EH (cell line): ENCODE measurements around the gene HSPD1.
"Not testable (repeated sequence)": the region's sequence is repeated elsewhere in the genome, so short reads cannot be mapped to it uniquely, and the experiment has no call there.

Source experiments
- DNase-seq: peaks from one replicate; pipeline ENCODE4 v3.0.0-alpha.2; 2015; ENCODE audit warnings: low read depth

HSPD1 gene

DNA sequence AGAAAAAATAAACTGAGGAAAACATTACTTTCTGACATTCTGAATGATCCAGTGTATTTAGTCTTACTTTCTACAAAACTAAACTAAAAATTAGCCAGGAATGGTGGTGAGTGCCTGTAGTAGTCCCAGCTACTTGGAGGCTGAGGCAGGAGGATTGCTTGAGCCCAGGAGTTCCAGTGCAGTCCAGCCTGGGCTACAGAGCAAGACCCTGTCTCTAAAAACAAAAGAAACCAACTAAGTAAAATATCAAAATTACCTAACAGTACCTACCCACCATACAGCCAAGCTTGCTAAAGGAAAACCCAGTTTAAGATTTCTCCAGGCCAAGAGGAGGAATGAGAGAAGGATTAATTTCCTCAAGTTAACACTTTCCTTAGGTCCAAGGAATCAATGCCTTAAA is 2.9 kb downstream of the HSPD1 start:
- no peak for DNase-seq

DNA sequence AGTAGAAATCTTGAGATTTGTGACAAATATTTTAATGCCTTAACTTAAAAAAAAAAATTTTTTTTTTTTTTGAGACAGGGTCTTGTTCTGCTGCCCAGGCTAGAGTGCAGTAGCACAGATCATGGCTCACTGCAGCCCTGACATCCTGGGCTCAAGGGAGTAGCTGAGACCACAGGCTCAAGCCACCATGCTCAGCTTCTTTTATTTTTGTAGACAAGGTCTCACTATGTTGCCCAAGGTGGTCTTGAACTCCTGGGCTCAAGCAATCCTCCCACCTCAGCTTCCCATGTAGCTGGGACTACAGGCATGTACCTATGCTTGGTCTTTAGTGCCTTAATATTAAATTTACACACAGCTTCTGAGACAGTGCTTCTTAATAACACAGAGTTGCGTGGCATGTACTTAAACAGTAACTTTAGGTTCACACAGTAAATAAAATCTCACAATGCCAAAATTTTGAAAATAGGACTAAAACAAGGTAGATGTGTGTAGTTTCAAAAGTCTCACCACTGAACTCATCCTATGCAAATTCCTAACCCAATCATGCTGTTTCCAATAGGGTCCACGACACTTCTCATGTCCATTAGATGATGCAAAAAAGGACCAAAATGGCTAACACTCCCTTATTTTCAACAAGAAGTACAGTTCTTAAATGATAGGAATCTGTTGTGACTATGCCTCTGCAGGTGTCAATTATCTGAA is 4.1 kb downstream of the HSPD1 start:
- DNase-seq, result no peak

DNA sequence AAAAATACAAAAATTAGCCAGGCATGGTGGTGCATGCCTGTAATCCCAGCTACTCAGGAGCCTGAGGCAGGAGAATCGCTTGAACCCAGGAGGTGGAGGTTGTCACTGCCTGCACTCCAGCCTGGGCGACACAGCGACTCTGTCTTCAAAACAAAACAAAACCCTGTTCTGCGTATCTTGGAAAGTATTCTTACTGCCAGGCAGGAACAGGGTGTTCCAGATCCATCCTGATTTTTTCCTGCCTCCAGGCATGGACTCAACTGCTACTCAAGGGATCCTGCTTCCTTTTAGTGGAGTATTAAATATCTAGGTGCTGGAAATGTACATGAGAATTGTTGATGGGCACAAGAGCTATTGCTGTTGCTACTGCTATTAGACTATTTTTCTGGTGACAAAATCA is 12.3 kb downstream of the HSPD1 start:
- DNase-seq, result no peak

DNA sequence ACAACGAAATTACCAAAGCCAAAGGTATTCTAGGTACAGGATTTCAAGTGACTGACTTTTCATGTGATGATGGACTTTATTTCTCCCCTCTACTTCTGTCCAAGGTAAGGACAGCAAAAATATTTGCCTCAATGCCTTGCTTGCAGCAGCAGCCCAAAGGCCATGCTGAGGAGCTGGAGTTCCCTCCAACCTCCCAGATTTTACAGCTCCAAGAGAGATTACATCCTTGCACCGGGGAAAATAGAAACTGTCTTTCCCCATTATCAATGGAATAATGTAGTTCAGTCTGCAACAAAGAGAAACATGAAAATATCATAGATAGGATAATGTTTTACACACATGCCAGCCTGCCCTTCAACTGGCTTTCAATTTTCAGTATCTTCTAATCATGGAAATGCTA is 13.5 kb downstream of the HSPD1 start:
- no peak for DNase-seq

DNA sequence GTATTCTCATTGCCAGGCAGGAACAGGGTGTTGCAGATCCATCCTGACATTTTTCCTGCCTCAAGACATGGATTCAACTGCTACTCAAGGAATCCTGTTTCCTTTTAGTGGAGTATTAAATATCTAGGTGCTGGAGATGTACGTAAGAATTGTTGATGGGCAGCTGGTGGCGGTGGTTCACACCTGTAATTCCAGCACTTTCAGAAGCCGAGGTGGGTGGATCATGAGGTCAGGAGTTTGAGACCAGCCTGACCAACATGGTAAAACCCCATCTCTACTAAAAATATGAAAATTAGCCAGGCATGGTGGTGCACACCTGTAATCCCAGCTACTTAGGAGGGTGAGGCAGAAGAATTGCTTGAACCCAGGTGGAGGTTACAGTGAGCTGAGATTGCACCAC is 15.4 kb downstream of the HSPD1 start:
- not testable (repeated sequence) for DNase-seq

DNA sequence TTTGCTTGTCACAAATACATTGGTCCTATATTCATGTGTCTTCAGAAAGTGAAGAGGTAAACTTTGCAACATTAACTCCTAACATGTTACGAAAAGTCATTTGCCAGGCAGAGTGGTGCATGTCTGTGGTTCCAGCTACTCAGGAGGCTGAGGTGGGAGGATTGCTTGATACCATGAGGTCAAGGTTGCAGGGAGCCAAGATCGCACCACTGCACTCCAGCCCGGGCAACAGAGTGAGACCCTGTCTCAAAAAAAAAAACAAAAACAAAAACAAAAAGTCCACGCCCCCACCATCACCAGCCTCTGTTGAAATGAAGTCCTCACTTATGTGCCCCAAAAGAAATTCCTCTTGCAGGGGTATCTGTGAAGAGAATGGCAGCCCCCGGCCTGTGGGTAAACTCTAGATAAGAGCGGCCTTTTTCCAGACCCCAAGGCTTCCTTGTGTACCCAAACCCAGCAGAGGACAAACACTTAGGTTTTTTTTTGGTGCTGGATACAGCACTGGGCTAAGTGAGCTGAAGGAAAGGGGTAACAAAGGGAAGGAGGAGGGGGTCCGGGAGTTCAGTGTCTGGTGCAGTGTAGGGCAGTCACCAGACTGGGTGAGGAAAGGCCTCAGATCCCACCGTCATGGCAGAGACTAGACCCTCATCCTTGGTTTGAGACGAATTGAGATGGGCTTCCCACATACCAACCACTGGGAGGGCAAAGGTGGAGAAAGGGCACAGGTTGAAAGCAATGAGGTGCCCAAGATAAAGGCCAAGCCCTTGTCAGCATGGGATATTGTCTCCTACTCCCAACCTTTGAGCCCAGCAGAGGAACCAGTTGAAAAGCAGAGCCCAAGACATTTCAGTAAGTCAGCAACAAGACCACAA is 19.2 kb downstream of the HSPD1 start:
- DNase-seq, result no peak

DNA sequence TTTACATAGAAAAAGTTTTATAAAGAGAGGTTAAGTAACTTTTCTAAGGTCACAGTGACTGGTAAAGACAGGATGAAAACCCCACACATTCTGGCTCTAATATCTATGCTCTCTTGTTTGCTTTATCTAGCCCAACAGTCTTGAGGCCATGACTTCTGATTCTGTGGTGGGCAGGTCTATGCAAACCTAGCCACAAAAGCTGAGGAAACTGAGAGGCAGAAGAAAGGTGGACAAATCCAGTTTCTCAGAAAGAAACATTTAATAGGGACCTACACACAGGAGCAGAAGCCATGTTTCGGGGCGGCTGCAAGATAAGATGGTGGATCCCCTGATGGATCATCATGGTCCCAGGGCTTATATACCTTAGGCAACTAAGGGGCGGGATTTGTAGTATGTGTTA is 21.8 kb downstream of the HSPD1 start:
- no peak for DNase-seq

DNA sequence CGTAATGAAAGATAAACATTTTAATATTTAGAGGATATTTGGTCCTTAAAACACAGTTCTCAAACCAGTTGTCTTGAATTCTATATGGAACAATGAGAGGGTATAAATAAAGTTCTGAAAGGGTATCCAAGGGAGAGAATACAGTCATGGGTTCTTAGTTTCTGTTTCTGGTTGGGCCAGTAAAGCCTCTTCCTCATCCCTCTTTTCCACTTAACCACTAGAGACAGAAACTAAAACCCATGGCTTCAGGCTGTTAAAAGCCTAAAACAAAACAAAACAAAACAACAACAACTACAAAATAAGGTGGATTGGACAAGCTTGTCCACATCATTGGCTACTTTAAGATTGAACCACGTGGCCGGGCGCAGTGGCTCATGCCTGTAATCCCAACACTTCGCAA is 27.5 kb downstream of the HSPD1 start:
- no peak for DNase-seq

DNA sequence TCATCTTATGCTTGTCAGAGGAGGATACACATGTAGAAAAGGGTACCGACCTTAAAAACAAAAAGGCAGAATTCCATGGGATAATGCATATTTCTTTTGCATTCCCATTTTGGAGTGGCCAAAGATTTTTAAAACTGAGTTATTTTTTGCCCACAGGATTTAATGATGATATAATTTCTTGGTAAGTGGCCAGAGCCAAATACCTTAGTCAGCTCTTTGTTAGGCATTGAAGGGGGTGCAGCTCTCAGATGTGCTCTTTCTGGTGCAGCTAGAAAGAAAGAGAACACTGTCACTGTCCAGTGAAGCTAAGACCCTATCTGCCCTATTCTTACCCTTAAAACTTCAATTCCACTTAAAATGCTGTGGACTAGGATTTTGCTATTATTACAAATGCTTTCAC is 35.5 kb downstream of the HSPD1 start:
- DNase-seq, result peak; percentile 27

DNA sequence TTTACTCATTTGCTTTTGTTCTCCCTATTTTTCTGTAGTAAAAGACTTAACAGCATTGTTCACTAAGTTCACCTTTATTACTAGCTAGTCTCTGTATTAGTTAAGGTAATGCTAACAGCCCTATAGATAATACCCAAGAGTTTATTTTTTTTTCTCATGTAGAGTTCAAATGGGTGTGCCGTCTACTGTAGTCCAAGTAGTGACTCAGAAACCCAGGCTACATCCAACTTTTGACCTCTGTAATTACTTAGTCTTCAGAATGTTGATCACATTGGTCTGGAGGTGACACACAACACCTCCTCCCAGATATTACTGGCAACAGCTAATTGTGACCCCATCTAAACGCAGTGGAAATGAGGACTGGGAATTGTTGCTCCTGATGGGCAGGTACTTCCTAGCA is 38.6 kb downstream of the HSPD1 start:
- peak; percentile 11 for DNase-seq

DNA sequence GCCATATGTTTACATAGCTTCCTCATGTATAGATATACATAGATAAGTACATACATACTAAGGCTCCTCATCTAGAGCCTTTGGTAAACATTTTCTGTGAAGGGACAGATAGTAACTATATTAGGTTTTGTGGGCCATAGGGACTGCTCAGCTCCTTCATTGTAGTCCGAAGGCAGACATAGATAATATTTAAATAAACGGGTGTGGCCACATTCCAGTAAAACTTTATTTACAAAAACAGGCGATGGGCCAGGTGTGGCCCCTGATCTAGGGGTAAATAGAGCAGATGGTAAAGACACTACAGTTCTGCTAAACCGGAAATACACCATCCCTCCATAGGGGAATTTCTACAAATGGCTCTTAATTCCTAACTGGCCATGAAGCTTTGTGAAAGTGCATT is 39.0 kb downstream of the HSPD1 start:
- DNase-seq, result no peak

DNA sequence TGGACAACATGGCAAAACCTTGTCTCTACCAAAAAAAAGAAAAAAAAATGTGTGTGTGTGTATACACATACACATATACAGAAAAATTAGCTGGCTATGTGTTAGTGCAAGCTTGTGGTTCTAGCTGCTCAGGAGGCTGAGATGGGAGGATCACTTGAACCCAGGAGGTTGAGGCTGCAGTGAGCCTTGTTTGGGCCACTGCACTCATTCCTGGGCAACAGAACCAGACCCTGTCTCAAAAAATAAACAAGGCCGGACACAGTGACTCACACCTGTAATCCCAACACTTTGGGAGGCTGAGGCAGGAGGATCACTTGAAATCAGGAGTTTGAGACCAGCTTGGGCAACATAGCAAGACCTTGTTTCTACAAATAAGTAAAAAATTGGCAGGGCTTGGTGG is 44.2 kb downstream of the HSPD1 start:
- no peak for DNase-seq

DNA sequence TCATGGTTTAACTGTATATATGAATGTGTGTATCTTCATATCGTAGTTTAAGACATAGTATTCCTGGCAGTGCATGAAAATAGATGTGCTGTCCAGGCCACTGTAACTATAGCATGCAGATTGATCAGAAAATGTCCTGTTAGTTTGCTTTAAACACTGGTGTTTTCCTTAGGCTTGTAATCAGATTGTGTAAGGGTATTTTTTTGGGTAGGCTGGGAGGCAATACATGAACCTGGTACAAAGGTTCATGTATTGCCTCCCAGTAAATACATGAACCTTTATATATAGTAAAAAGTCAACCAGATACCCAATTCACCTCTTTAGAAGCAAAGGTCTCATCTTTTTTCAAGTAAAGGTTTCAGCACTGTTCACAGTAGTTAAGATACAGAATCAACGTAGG is 44.7 kb downstream of the HSPD1 start:
- no peak for DNase-seq

DNA sequence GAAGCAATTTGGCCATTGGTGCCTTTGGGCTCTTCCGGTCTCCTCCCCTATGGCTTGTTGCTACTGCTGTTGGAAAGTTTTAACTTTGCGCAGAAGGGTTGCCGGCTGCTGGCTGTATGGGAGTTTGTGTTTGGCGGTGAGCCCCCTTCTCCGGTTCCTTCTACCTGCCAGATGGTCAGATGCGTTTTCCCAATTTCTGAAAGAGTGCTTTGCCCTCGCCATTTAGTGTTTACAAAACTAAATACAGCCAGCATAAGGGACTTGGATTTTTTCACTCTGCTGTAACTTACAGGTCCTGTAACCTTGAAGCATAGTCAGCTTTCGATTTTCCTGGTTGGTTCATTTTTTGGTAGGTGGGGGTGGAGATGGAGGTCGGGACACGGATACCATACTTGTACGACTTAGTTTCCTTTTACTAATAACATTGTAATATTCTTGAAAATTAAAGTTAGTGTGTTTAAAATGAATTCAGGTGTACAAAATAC is 45.7 kb downstream of the HSPD1 start:
- peak; percentile 97 for DNase-seq

DNA sequence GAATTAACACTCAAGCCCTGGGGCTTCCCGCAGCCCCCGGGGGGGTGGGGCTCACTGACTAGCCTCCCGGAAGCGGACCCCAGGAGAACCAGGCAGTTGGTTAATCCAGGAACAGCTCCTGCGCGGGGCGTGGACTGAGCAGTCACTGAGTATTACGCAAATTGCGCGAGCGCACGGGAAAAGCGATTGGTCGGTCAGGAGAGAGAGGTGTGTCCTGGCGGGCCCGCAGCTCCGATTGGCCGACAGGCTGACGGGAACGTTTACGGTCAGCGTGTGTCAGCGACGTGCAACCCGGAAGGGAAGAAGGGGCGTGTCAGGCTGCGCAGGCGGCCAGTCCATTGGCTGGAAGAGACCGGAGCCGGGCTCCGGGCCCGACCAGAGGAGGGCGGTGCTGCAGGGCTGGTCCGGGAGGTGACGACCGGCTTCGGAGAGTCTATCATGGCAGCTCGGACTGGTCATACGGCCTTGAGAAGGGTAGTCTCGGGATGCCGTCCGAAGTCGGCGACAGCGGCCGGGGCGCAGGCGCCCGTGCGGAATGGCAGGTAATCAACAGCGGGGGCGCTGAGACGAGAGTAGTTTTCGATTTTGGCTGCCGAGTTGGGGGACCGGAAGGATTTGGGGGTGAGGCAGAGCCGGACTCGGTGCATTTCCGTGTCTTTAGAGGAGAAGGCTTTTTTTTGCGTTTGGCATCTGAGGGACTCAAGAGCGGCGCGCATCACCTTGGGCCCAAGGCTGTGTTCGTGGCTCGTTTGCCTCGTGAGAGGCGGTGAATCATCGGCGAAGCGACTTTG is 46.3 kb downstream of the HSPD1 start, which contains the start of gene COQ10B:
COQ10B (plus strand) TSS at position 430 of the 791 bp plus-strand sequence; CDS start at position 439, 9 bp downstream.
- peak; percentile 100 for DNase-seq

DNA sequence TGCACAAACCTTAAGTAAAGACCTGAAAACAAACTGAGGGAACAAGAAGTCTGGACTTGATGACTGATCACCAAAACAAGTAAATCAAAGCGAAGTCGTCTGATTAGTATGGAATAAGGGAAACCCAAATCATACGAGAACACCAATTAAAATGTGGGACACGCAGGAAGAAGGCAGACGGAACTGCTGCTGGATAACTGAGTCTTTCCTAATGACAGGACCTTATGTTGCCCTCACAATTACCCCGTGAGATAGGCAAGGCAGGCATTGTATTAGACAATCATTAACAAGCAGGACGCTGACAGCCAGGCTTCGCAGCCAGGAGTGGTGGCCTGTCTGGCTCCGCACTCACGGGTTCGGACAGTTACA is 46.9 kb downstream of the HSPD1 start:
- no peak for DNase-seq

DNA sequence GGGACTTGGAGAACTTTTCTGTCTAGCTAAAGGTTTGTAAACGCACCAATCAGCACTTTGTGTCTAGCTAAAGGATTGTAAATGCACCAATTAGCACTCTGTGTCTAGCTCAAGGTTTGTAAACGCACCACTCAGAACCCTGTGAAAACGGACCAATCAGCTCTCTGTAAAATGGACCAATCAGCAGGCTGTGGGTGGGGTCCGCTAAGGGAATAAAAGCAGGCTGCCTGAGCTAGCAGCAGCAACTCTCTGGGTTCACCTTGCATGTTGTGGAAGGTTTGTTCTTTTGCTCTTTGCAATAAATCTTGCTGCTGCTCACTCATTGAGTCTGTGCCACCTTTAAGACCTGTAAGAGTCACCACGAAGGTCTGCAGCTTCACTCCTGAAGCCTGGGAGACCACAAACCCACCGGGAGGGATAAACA is 48.7 kb downstream of the HSPD1 start:
- DNase-seq, result peak; percentile 1

DNA sequence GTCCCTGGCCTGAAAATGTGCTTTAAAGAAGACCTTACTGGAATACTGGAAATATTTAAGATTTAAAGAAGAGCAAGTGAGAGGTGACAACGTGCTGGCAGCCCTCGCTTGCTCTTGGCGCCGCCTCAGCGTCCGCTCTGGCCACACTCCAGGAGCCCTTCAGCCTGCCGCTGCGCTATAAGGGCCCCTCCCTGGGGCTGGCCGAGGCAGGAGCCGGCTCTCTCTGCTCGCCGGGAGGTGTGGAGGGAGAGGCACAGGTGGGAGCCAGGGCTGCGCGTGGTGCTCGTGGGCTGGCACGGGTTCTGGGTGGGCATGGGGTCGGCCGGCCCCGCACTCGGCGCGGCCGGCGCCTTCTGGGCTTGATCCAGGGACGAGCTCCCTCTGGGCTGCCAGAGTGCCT is 49.2 kb downstream of the HSPD1 start:
- DNase-seq, result no peak

DNA sequence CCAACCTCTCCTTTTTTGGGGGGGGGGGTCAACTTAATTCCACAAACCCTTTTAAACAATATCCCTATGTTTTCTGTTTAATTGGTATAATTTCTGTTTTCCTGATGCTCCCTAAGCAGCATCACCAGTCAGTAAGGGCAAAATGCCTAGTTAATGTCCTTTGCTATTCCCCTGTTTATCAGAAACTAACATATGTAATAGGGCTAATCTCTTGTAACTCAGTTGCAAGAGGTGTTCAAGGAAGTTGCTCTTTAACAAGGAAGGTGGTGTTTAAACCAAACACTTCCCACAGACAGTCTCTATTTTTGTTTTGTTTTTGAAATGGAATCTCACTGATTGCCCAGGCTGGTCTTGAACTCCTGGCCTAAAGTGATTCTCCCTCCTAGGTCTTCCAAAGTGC is 52.8 kb downstream of the HSPD1 start:
- DNase-seq, result no peak

DNA sequence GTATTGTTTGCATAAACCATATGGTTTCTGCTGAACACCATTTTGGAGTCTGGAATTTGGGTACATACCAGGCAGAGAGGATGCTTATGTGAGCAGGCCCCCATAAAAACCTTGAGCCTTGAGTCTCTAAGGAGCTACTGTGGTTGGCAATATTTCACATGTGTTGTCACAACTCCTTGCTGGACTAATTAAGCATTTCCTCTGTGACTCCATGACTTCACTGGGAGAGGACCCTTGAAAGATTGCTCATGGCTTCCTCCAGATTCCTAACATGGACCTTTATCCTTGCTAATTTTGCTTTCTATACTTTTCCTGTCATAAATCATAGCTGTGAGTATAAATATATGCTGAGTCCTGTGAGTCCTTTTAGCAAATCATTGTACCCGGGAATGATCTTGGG is 53.9 kb downstream of the HSPD1 start:
- peak; percentile 63 for DNase-seq

DNA sequence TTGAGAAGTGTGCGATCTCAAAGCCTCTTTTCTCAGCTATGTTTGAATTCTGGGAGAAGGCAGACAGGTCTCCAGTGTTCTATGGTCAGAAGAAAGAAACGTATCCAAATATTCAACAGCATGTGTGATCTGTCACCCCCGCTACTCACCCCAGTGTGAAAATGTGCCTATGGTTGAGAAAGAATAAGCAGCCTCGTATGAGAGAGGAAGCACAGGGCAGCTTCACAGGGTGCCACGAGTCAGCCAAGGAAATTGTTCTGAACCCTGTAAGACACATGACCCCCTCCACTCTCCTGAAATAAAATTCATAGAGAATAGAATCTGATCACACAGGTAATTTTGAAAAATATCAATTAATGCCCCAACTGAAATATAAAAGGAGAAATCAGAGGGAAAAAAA is 56.8 kb downstream of the HSPD1 start:
- DNase-seq, result no peak

DNA sequence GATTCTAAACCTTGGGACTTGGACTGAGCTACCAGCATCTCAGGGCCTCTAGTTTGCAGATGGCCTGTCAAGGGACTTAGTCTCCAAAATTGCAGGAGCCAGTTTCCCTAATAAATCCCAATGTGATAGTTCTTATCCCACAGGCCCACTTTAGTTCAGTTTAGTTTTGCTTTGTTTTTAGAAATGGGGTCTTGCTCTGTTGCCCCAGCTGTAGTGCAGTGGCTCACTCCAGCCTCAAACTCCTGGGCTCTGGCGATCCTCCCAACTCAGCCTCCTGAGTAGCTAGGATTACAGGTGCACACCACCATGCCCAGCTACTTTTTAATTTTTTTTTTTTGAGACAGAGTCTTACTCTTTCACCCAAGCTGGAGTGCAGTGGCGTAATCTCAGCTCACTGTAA is 62.3 kb downstream of the HSPD1 start:
- no peak for DNase-seq
